Hepatocyte (in vitro differentiated cells): ENCODE data around the gene XRCC5.

Source experiments
- CTCF ChIP-seq: fragments of 200-600 bp; sonication (generic); IDR thresholded peaks from 2 replicates; pipeline ENCODE4 v1.5.1; 2016; ENCODE audit warnings: antibody characterized with exemption, mild to moderate bottlenecking; ENCODE audit not compliant: poor library complexity
- EZH2 ChIP-seq: fragments of 200-600 bp; sonication (generic); IDR thresholded peaks from 2 replicates; pipeline ENCODE4 v1.6.1; 2016; ENCODE audit warnings: antibody characterized with exemption, mild to moderate bottlenecking, borderline replicate concordance
- EZH2phosphoT487 ChIP-seq: fragments of 200-600 bp; sonication (generic); IDR thresholded peaks from one replicate; pipeline ENCODE4 v1.6.1; 2018; ENCODE audit warnings: antibody characterized with exemption, mild to moderate bottlenecking, low read depth, moderate library complexity; ENCODE audit not compliant: unreplicated experiment, severe bottlenecking

DNA sequence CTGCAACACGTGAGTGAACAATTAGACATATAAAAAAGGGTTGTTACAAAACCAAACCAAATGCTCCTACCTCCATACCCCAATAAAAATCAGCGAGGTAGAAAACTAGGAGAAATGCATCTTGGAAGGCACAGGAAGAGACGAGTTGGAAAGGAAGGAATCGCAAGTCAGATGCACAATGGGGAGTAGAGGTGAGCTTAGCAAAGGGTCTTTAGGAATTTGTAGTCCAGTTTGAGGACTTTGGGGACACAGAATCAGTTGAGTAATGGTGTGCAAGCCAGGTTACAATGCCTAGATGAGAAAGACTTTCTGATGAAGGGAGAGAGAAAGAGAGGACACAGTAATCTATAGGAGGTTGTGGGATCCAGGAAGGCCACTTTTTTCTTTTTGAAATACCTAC lies 35.7 kb downstream of the XRCC5 start:
- TF ChIP-seq EZH2 (no peak), CTCF (no peak), EZH2phosphoT487 (no peak)
